ENCODE results near the gene PRDX2.
A peak's percentile ranks its signal among the peaks of the same experiment; 100 is the strongest.

PRDX2 gene

GRCh38 chr19:12787458-12787857 lies 14.1 kb downstream of the PRDX2 start:
- Histone ChIP-seq H3K36me3 (ENCODE audit: control insufficient read depth, insufficient read depth, low read length) (no peaks in the 10 kb centered on the region), H3K4me3 (replicated peaks; ENCODE audit: low read depth, low read length) (no peak overlapping the region), H3K27me3 (replicated peaks; ENCODE audit: control insufficient read depth, insufficient read depth, low read length) (no peaks in the 10 kb centered on the region)
- no peak for TF ChIP-seq CTCF (IDR thresholded peaks at IDR 0.05; ENCODE audit: insufficient read depth, low read length, poor library complexity, severe bottlenecking)
- DNase-seq (ENCODE audit: extremely low read depth, insufficient read length): no peak

DNA sequence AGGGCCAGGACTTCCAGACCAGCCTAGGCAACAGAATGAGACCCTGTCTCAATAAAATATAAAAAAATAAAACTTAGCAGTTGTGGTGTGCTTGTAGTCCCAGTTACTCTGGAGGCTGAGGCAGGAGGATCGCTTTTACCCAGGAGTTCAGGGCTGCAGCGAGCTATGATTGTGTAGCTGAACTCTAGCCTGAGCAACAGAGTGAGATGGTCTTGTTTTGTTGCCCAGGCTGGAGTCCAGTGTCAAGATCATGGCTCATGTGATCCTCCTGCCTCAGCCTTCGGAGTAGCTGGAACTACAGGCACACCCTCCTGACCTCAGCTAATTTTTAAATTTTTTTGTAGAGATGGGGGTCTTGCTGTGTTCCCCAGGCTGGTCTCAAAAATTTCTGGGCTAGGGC lies 14.6 kb downstream of the PRDX2 start:
- Histone ChIP-seq H3K27me3 (replicated peaks; ENCODE audit: control insufficient read depth, insufficient read depth, low read length) (no peaks in the 10 kb centered on the region), H3K4me3 (replicated peaks; ENCODE audit: low read depth, low read length) (no peak overlapping the region), H3K36me3 (ENCODE audit: control insufficient read depth, insufficient read depth, low read length) (no peaks in the 10 kb centered on the region)
- no peak for TF ChIP-seq CTCF (IDR thresholded peaks at IDR 0.05; ENCODE audit: insufficient read depth, low read length, poor library complexity, severe bottlenecking)
- DNase-seq (ENCODE audit: extremely low read depth, insufficient read length): no peak

- TF ChIP-seq CTCF (IDR thresholded peaks at IDR 0.05; ENCODE audit: insufficient read depth, low read length, poor library complexity, severe bottlenecking): no peak
- peak; percentile 57 for DNase-seq (ENCODE audit: extremely low read depth, insufficient read length)
- no peaks in the 10 kb centered on the region for H3K27me3 ChIP-seq (replicated peaks; ENCODE audit: control insufficient read depth, insufficient read depth, low read length)
- no peak overlapping the region for H3K4me3 ChIP-seq (replicated peaks; ENCODE audit: low read depth, low read length)
- H3K36me3 ChIP-seq (ENCODE audit: control insufficient read depth, insufficient read depth, low read length): no peaks in the 10 kb centered on the region
Measured at GRCh38 chr19:12786141-12786870, 15.3 kb downstream of the PRDX2 start.

DNA sequence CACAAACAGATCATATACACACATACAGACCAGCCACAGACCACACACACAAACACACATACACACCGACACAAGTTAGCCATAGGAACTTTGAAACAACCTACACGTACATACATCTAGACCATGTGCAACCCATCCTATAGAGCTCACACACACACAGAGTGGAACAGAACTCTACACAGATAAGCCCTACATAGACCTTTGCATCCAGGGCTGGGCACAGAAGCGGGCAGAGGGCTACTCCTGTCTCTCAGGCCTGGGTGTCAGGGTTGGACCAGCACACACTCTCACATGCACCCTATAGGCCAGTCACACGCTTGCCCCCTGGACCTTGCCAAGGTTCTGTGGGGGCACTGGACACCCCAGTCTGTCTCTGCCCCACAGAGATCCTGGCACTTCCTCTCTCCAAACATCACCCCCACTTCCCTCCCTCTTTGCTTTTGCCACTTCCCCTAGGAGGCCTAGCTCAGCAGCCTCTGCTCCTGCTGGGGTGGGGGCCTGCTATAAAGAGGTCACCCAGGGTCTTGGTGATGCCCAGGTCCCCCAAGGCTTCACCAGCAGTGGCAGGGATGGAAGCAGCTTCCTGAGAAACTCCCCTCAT lies 16.1 kb downstream of the PRDX2 start:
- Histone ChIP-seq H3K27me3 (replicated peaks; ENCODE audit: control insufficient read depth, insufficient read depth, low read length) (no peaks in the 10 kb centered on the region), H3K36me3 (ENCODE audit: control insufficient read depth, insufficient read depth, low read length) (no peaks in the 10 kb centered on the region), H3K4me3 (replicated peaks; ENCODE audit: low read depth, low read length) (no peak overlapping the region)
- DNase-seq (ENCODE audit: extremely low read depth, insufficient read length): peak; percentile 47
- no peak for TF ChIP-seq CTCF (IDR thresholded peaks at IDR 0.05; ENCODE audit: insufficient read depth, low read length, poor library complexity, severe bottlenecking)

DNA sequence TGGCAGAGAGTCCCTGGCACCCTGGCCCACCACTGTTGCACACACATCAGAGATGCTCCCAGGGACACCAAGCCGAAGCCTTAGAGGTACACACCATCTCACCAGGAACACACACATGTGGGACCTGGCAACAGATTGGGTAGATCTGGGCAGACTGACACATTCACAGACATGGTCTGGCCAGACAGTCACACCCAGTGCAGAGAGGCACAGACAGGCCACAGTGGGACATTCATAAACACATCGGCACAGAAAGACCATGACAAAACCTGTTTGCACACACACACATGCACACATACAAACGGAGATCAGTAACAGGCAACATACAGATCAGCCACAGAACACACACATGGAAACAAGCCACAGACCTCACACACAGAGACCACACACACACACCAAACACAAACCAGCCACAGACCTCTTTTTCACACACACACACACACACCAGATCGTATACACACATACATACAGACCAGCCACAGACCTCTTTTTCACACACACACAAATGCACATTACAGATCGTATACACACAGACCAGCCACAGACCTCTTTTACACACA lies 16.6 kb downstream of the PRDX2 start:
- peak; percentile 53 for DNase-seq (ENCODE audit: extremely low read depth, insufficient read length)

More for the DNA sequence above, 16.6 kb downstream of the PRDX2 start:
- Histone ChIP-seq H3K4me3 (replicated peaks; ENCODE audit: low read depth, low read length) (no peak overlapping the region), H3K27me3 (replicated peaks; ENCODE audit: control insufficient read depth, insufficient read depth, low read length) (no peaks in the 10 kb centered on the region), H3K36me3 (ENCODE audit: control insufficient read depth, insufficient read depth, low read length) (no peaks in the 10 kb centered on the region)
- no peak for TF ChIP-seq CTCF (IDR thresholded peaks at IDR 0.05; ENCODE audit: insufficient read depth, low read length, poor library complexity, severe bottlenecking)

All from GM06990 (cell line).